Measurements from ENCODE around the gene BNC1. TPM values are rescaled to one million over a fixed set of nuclear protein-coding genes. Genes with fewer than 3 reads are reported as not detected.

The BNC1 gene
- total and polyA plus RNA-seq, 5 donors = 0.34 to 2.3 (median 1.4) TPM

GRCh38 chr15:83312071-83312470 is 27.6 kb upstream of the BNC1 start:
- WGBS = 71% methylated on average over 1 of the region's 1 CpG
- ATAC-seq (no peak), DNase-seq (no peak)
- H3K27me3 ChIP-seq (ENCODE audit: control insufficient read depth, insufficient read depth) = no peaks in the 10 kb centered on the region
- no peak overlapping the region for H3K27ac ChIP-seq (ENCODE audit: low read length)
- H3K4me3 ChIP-seq (ENCODE audit: low read length) = no peak overlapping the region
- no peaks in the 10 kb centered on the region for H3K4me1 ChIP-seq (ENCODE audit: control insufficient read depth, insufficient read depth, low read length)
- no peaks in the 10 kb centered on the region for H3K9me3 ChIP-seq (ENCODE audit: control insufficient read depth, low read length)
- intact Hi-C loops (cut with DNase I) = no loop called here

GRCh38 chr15:83310521-83311456 is 26.3 kb upstream of the BNC1 start:
- DNase-seq (no peak), ATAC-seq (no peak)
- intact Hi-C loops (cut with DNase I) = no loop called here
- Histone ChIP-seq H3K27ac (ENCODE audit: low read length) (no peak overlapping the region), H3K27me3 (ENCODE audit: control insufficient read depth, insufficient read depth) (no peaks in the 10 kb centered on the region), H3K4me1 (ENCODE audit: control insufficient read depth, insufficient read depth, low read length) (no peaks in the 10 kb centered on the region), H3K4me3 (ENCODE audit: low read length) (no peak overlapping the region), H3K9me3 (ENCODE audit: control insufficient read depth, low read length) (no peaks in the 10 kb centered on the region)
- 39% methylated on average over 5 of the region's 5 CpGs for WGBS

DNA sequence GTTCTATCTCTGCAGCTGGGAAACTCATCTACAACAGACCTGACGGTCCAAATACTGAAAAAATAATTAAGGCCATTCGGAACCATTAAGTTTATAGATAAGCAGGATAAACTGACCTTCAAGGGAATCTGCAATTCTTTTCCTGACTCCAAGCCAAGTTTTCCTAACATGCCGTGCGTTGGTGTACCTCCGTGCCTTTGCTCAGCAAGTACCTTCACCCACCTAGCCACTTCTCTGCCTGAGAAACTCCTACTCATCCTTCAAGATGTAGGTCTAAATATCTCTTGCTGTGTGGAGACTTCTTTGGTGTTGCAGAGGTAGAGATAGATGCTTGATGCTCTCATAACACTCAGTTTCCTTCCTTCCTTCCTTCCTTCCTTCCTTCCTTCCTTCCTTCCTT is 24.2 kb upstream of the BNC1 start:
- no peak overlapping the region for H3K27ac ChIP-seq (ENCODE audit: low read length)
- ATAC-seq = no peak
- intact Hi-C loops (cut with DNase I) = no loop called here
- no peaks in the 10 kb centered on the region for H3K9me3 ChIP-seq (ENCODE audit: control insufficient read depth, low read length)
- H3K4me3 ChIP-seq (ENCODE audit: low read length) = no peak overlapping the region
- WGBS = 67% methylated on average over 5 of the region's 5 CpGs
- H3K27me3 ChIP-seq (ENCODE audit: control insufficient read depth, insufficient read depth) = no peaks in the 10 kb centered on the region
- DNase-seq = no peak
- no peaks in the 10 kb centered on the region for H3K4me1 ChIP-seq (ENCODE audit: control insufficient read depth, insufficient read depth, low read length)

GRCh38 chr15:83306561-83306960 is 22.1 kb upstream of the BNC1 start:
- 78% methylated on average over 3 of the region's 3 CpGs for WGBS
- no peak for DNase-seq
- H3K9me3 ChIP-seq (ENCODE audit: control insufficient read depth, low read length) = no peaks in the 10 kb centered on the region
- ATAC-seq = no peak
- no peak overlapping the region for H3K4me3 ChIP-seq (ENCODE audit: low read length)
- intact Hi-C loops (cut with DNase I) = no loop called here
- H3K27ac ChIP-seq (ENCODE audit: low read length) = no peak overlapping the region
- no peaks in the 10 kb centered on the region for H3K27me3 ChIP-seq (ENCODE audit: control insufficient read depth, insufficient read depth)
- H3K4me1 ChIP-seq (ENCODE audit: control insufficient read depth, insufficient read depth, low read length) = no peaks in the 10 kb centered on the region

DNA sequence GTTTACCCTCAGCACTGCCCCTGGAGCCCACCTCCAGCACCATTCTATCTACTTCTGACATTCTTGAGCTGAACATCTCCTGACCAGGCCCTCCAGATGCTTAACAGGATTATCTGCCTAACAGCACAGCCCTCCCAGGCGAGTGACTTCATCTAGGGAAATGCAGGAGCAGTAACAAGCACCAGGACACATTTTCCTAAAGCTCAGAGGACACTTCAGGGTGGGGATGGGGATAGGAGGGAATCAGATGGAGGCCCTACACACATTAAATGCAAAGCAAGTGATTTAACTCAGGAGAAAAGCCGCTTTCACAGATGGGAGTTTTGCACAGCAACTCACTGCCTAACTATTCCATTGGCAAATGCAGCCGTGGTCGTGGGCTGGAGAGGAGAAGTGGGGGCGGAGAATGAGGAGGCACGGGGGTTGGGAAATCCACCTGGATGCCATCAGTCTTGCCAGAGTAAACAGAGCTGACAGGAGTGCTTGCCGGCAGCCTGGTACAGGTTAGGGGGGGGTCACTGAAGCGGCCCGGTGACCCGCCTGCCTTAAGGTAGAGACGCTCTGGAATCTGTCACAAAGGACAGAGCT is 21.3 kb upstream of the BNC1 start:
- 38% methylated on average over 11 of the region's 11 CpGs for WGBS
- no peak for ATAC-seq
- intact Hi-C loops (cut with DNase I) = no loop called here

DNA sequence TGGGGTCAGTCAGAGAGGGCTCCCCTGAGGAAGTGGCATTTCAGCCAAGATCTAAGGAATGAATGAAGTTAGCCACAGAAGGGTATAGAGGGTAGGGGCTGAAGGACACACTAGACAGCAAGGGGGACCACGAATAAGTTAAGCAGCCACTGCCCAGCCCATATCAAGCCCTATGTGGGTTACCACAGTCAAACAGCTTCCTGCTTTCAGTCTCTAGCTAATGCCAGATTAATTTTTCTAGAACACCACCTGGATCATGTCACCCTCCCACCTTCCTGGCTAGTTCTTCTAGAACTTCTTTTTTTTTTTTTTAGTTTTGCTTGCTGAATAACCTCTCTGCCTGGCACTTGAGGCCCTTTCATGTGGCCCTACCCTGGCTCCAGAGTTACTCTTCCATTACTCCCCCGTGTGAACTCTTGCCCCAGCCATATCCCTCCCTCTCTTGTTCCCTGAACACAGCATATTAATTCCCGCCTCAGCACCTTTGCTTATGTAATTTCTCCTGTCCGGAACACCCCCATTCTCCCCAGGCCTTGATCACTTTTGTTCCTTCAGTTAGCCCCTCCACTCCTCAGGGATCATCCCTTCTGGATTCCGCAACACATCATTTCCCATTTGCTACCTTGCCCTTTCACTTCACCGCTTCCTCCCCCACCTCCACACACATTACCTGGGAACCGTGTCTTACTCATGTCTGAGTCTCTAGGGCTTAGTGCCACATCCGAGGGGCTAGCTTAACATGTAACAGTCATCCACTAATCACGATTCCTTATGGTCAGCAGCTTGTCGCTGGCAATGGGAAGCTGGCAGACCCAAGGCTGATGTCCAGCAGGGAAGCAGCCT is 20.6 kb upstream of the BNC1 start:
- 72% methylated on average over 10 of the region's 10 CpGs for WGBS
- H3K27me3 ChIP-seq (ENCODE audit: control insufficient read depth, insufficient read depth) = no peaks in the 10 kb centered on the region
- DNase-seq (no peak), ATAC-seq (no peak)
- no peak overlapping the region for H3K4me3 ChIP-seq (ENCODE audit: low read length)
- no peaks in the 10 kb centered on the region for H3K4me1 ChIP-seq (ENCODE audit: control insufficient read depth, insufficient read depth, low read length)
- no peak overlapping the region for H3K27ac ChIP-seq (ENCODE audit: low read length)
- H3K9me3 ChIP-seq (ENCODE audit: control insufficient read depth, low read length) = no peaks in the 10 kb centered on the region
- intact Hi-C loops (cut with DNase I) = loop anchor here in 1 of 4 donors (5.0 kb wide), 1 partner anchor 57 kb away; no protein-coding TSS in a partner anchor

More for the DNA sequence above, 21.3 kb upstream of the BNC1 start:
- DNase-seq = no peak
- Histone ChIP-seq H3K4me1 (ENCODE audit: control insufficient read depth, insufficient read depth, low read length) (no peaks in the 10 kb centered on the region), H3K27me3 (ENCODE audit: control insufficient read depth, insufficient read depth) (no peaks in the 10 kb centered on the region), H3K4me3 (ENCODE audit: low read length) (no peak overlapping the region), H3K9me3 (ENCODE audit: control insufficient read depth, low read length) (no peaks in the 10 kb centered on the region), H3K27ac (ENCODE audit: low read length) (no peak overlapping the region)

- Histone ChIP-seq H3K9me3 (ENCODE audit: control insufficient read depth, low read length) (no peaks in the 10 kb centered on the region), H3K27ac (ENCODE audit: low read length) (no peak overlapping the region), H3K4me1 (ENCODE audit: control insufficient read depth, insufficient read depth, low read length) (peaks cover 1% of the 10 kb centered on the region), H3K27me3 (ENCODE audit: control insufficient read depth, insufficient read depth) (no peaks in the 10 kb centered on the region), H3K4me3 (ENCODE audit: low read length) (no peak overlapping the region)
- DNase-seq (no peak), ATAC-seq (no peak)
- WGBS = 84% methylated on average over 3 of the region's 3 CpGs
- intact Hi-C loops (cut with DNase I) = loop anchor here in 1 of 4 donors (5.0 kb wide), 1 partner anchor 59 kb away; no protein-coding TSS in a partner anchor
Observed at GRCh38 chr15:83303535-83303934, 19.1 kb upstream of the BNC1 start.

GRCh38 chr15:83300826-83301225 is 16.4 kb upstream of the BNC1 start:
- DNase-seq (no peak), ATAC-seq (no peak)
- Histone ChIP-seq H3K27ac (ENCODE audit: low read length) (no peak overlapping the region), H3K27me3 (ENCODE audit: control insufficient read depth, insufficient read depth) (no peaks in the 10 kb centered on the region), H3K4me1 (ENCODE audit: control insufficient read depth, insufficient read depth, low read length) (peaks cover 1% of the 10 kb centered on the region), H3K9me3 (ENCODE audit: control insufficient read depth, low read length) (no peaks in the 10 kb centered on the region), H3K4me3 (ENCODE audit: low read length) (no peak overlapping the region)
- intact Hi-C loops (cut with DNase I) = loop anchor here in 1 of 4 donors (5.0 kb wide), 1 partner anchor 61 kb away; no protein-coding TSS in a partner anchor
- 98% methylated on average over 1 of the region's 1 CpG for WGBS

DNA sequence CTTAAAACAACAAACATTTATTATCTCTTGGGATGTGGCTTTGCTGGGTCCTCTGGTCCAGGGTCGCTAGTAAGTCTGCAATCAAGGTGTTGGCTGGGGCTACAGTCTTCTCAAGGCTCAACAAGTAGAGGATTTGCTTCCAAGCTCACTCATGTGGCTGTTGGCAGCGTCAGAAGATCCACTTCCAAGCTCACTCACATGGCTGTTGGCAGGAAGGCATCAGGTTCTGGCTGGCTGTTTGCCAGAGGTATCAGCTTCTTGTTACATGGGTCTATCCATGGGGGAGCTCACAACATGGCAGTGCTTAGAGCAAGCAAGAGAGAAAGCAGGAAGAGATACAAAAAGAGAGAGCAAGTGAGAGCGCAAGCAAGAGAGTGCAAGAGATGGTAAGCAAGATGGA is 15.0 kb upstream of the BNC1 start:
- Histone ChIP-seq H3K4me1 (ENCODE audit: control insufficient read depth, insufficient read depth, low read length) (peaks cover 1% of the 10 kb centered on the region), H3K27ac (ENCODE audit: low read length) (no peak overlapping the region), H3K27me3 (ENCODE audit: control insufficient read depth, insufficient read depth) (no peaks in the 10 kb centered on the region), H3K4me3 (ENCODE audit: low read length) (no peak overlapping the region), H3K9me3 (ENCODE audit: control insufficient read depth, low read length) (no peaks in the 10 kb centered on the region)
- WGBS = 60% methylated on average over 3 of the region's 3 CpGs
- intact Hi-C loops (cut with DNase I) = no loop called here
- DNase-seq = peak in 2 of 3 donors; percentile 32 to 59
- peak in 1 of 2 donors; percentile 63 for ATAC-seq

- DNase-seq (no peak), ATAC-seq (no peak)
- no peak overlapping the region for H3K4me3 ChIP-seq (ENCODE audit: low read length)
- no peak overlapping the region for H3K27ac ChIP-seq (ENCODE audit: low read length)
- 50% methylated on average over 6 of the region's 6 CpGs for WGBS
- no peaks in the 10 kb centered on the region for H3K9me3 ChIP-seq (ENCODE audit: control insufficient read depth, low read length)
- H3K27me3 ChIP-seq (ENCODE audit: control insufficient read depth, insufficient read depth) = no peaks in the 10 kb centered on the region
- intact Hi-C loops (cut with DNase I) = no loop called here
- peaks cover 1% of the 10 kb centered on the region for H3K4me1 ChIP-seq (ENCODE audit: control insufficient read depth, insufficient read depth, low read length)
Observed at GRCh38 chr15:83295417-83295816, 11.0 kb upstream of the BNC1 start.

Measured in right cardiac atrium (tissue), 5 donors.